B cell (primary cell): ENCODE measurements around the gene STK4. TPM values are rescaled to one million over a fixed set of nuclear protein-coding genes. Genes with fewer than 3 reads are reported as not detected.

Source experiments
- ATAC-seq: fragments of 200-7000 bp; cut with Tn5 transposase; one replicate; pipeline ENCODE4 v1.10.0; 2021; ENCODE audit warnings: low read depth, mild to moderate bottlenecking, moderate number of reproducible peaks, moderate library complexity
- CTCF ChIA-PET: fragments of 350-600 bp; sonication (Branson Sonifier 250); formaldehyde crosslinking; loops from one replicate; lab custom pipeline; 2021; ENCODE audit warnings: antibody characterized with exemption, inconsistent platforms; lab: Charles Lee
- POLR2A ChIA-PET: fragments of 350-600 bp; sonication (Branson Sonifier 250); formaldehyde crosslinking; loops from one replicate; lab custom pipeline; 2021; ENCODE audit warnings: antibody characterized with exemption; lab: Charles Lee
- DNase-seq: peaks from one replicate; pipeline ENCODE4 v3.0.0; 2013
- H2AFZ ChIP-seq: 2 replicates; pipeline ENCODE4 v1.6.1; 2012; ENCODE audit warnings: mild to moderate bottlenecking, low read depth, low read length; ENCODE audit not compliant: insufficient read depth, poor library complexity, severe bottlenecking
- H3K27ac ChIP-seq, 2 donors: 1 replicate in 1 of 2; 2 replicates in 1 of 2; pipeline ENCODE4 v1.5.1; 2012 to 2013; ENCODE audit warnings: low read length in 2 of 2, mild to moderate bottlenecking in 2 of 2, moderate library complexity in 1 of 2
- H3K27me3 ChIP-seq, 4 experiments: fragments of 200-600 bp in 1 of 4; sonication (generic) in 1 of 4; replicated peaks in 1 of 4; 1 replicate in 2 of 4; 2 replicates in 2 of 4; pipeline versions ENCODE4 v1.6.1 to v1.7.0; 2013 to 2016; ENCODE audit warnings: low read length in 3 of 4, mild to moderate bottlenecking in 2 of 4, mixed read lengths in 1 of 4, moderate library complexity in 1 of 4; ENCODE audit not compliant: insufficient read depth in 4 of 4, control insufficient read depth in 3 of 4; ENCODE audit errors: control extremely low read depth in 1 of 4
- H3K36me3 ChIP-seq, 2 experiments: replicated peaks in 1 of 2; 1 replicate in 1 of 2; 2 replicates in 1 of 2; pipeline versions ENCODE4 v1.6.1 to v1.7.1; 2013; ENCODE audit warnings: low read length in 1 of 2; ENCODE audit not compliant: insufficient read depth in 2 of 2, control insufficient read depth in 1 of 2; ENCODE audit errors: control extremely low read depth in 1 of 2, extremely low read depth in 1 of 2
- H3K4me1 ChIP-seq, 2 donors: fragments of 200-600 bp in 1 of 2; sonication (generic) in 1 of 2; 1 replicate in 1 of 2; 2 replicates in 1 of 2; pipeline versions ENCODE4 v1.5.1 to v1.6.1; 2013 to 2017; ENCODE audit warnings: low read length in 2 of 2; ENCODE audit not compliant: control insufficient read depth in 2 of 2, insufficient read depth in 2 of 2
- H3K4me2 ChIP-seq: replicated peaks from 2 replicates; pipeline ENCODE3; 2012; ENCODE audit warnings: mild to moderate bottlenecking, low read depth, low read length; ENCODE audit not compliant: poor library complexity, severe bottlenecking
- H3K4me3 ChIP-seq, 5 experiments: fragments of 200-600 bp in 1 of 5; sonication (generic) in 1 of 5; 1 replicate in 3 of 5; 2 replicates in 2 of 5; pipeline versions ENCODE4 v1.5.1 to v1.7.0; 2011 to 2016; ENCODE audit warnings: low read length in 4 of 5, mild to moderate bottlenecking in 4 of 5, low read depth in 2 of 5, control low read depth in 1 of 5, moderate library complexity in 1 of 5; ENCODE audit not compliant: insufficient read depth in 1 of 5; ENCODE audit errors: control extremely low read depth in 1 of 5, extremely low read depth in 1 of 5
- H3K79me2 ChIP-seq: fragments of 200-600 bp; sonication (generic); one replicate; pipeline ENCODE4 v1.6.0; 2016; ENCODE audit warnings: low read length; ENCODE audit not compliant: control insufficient read depth, insufficient read depth
- H3K9ac ChIP-seq: fragments of 200-600 bp; sonication (generic); 2 replicates; pipeline ENCODE4 v1.6.1; 2017; ENCODE audit warnings: mild to moderate bottlenecking, low read length, moderate library complexity
- H3K9me3 ChIP-seq, 3 donors: one replicate each; pipeline versions ENCODE4 v1.6.1 to v1.7.1; 2013; ENCODE audit warnings: low read length in 2 of 3; ENCODE audit not compliant: control insufficient read depth in 2 of 3, insufficient read depth in 1 of 3; ENCODE audit errors: control extremely low read depth in 1 of 3
- H4K20me1 ChIP-seq: 2 replicates; pipeline ENCODE4 v1.6.0; 2012; ENCODE audit warnings: mild to moderate bottlenecking, low read length; ENCODE audit not compliant: insufficient read depth, control insufficient read depth, poor library complexity, severe bottlenecking
- H3K27ac Mint-ChIP-seq: one replicate; pipeline ENCODE4 v1.8.0; 2021; ENCODE audit warnings: mixed read lengths
- H3K27me3 Mint-ChIP-seq: one replicate; pipeline ENCODE4 v1.8.0; 2021; ENCODE audit warnings: mixed read lengths
- H3K4me1 Mint-ChIP-seq: one replicate; pipeline ENCODE4 v1.8.0; 2021; ENCODE audit warnings: mixed read lengths
- H3K4me3 Mint-ChIP-seq: one replicate; pipeline ENCODE4 v1.8.0; 2021; ENCODE audit warnings: mixed read lengths
- H3K9me3 Mint-ChIP-seq: one replicate; pipeline ENCODE4 v1.8.0; 2022; ENCODE audit warnings: mixed read lengths; ENCODE audit not compliant: insufficient read depth
- EZH2 ChIP-seq: IDR thresholded peaks from 2 replicates; pipeline ENCODE4 v1.6.1; 2012; ENCODE audit warnings: borderline replicate concordance, low read depth, mild to moderate bottlenecking, moderate library complexity, low read length; ENCODE audit not compliant: insufficient read depth, poor library complexity, severe bottlenecking
- WGBS: methylation state at CpG from one replicate; pipeline ENCODE4 v1.1.5; 2013; ENCODE audit warnings: missing lambda C conversion rate; ENCODE audit not compliant: insufficient coverage; 5-methylcytosine and 5-hydroxymethylcytosine counted together
- intact Hi-C: fragments of 100-400 bp; cut with micrococcal nuclease; formaldehyde crosslinking; loops from one replicate; pipeline ENCODE4 v1.10.0; 2022
- polyA plus RNA-seq: library from polyadenylated mRNA; depleted of rRNA; stranded (reverse); fragments of >200 nt; gene quantifications from 2 replicates; pipeline ENCODE4 v1.2.3, GENCODE V29; 2012
- total RNA-seq, 2 donors: library from RNA; stranded (reverse); fragments of 120-200 nt in 1 of 2; gene quantifications; 1 replicate in 1 of 2; 2 replicates in 1 of 2; pipeline versions ENCODE4 v1.2.3 to v1.2.4, GENCODE V29; 2013 to 2022
- TF ChIP-seq, protein P1 (sequence below): fragments of 200-600 bp; IDR thresholded peaks from one replicate; pipeline ENCODE4 v1.8.0; 2022; ENCODE audit warnings: antibody characterized with exemption, mild to moderate bottlenecking

Gene STK4
- total and polyA plus RNA-seq, 2 donors (not counting 1 experiment from before 2014, with no cell fraction given) = 38.9 to 324 TPM

GRCh38 chr20:44969300-44969894, 3.1 kb downstream of the STK4 start:
- H2AFZ ChIP-seq = no peak overlapping the region
- peak overlapping the region; percentile 94 for H3K4me3 Mint-ChIP-seq
- H3K27ac Mint-ChIP-seq = peak overlapping the region; percentile 98
- peak; percentile 50 for DNase-seq
- peaks cover 64% of the 10 kb centered on the region for H3K4me1 Mint-ChIP-seq
- peak overlapping the region in 4 of 5 experiments; percentile 3 to 93 (median 47) for H3K4me3 ChIP-seq
- no peaks in the 10 kb centered on the region for H3K9me3 Mint-ChIP-seq
- no peaks in the 10 kb centered on the region for H3K27me3 ChIP-seq
- no peak for ATAC-seq
- TF ChIP-seq, protein P1, sequence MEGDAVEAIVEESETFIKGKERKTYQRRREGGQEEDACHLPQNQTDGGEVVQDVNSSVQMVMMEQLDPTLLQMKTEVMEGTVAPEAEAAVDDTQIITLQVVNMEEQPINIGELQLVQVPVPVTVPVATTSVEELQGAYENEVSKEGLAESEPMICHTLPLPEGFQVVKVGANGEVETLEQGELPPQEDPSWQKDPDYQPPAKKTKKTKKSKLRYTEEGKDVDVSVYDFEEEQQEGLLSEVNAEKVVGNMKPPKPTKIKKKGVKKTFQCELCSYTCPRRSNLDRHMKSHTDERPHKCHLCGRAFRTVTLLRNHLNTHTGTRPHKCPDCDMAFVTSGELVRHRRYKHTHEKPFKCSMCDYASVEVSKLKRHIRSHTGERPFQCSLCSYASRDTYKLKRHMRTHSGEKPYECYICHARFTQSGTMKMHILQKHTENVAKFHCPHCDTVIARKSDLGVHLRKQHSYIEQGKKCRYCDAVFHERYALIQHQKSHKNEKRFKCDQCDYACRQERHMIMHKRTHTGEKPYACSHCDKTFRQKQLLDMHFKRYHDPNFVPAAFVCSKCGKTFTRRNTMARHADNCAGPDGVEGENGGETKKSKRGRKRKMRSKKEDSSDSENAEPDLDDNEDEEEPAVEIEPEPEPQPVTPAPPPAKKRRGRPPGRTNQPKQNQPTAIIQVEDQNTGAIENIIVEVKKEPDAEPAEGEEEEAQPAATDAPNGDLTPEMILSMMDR = no peak
- no peak for TF ChIP-seq EZH2
- 53% methylated on average over 2 of the region's 3 CpGs for WGBS
- H3K4me2 ChIP-seq = peak overlapping the region; percentile 76
- intact Hi-C loops = loop anchor here (5.0 to 10.0 kb wide), 2 partner anchors 385 to 447 kb away; partner anchors contain the start of genes PKIG and SERINC3
- H4K20me1 ChIP-seq = peaks cover 5% of the 10 kb centered on the region
- H3K4me1 ChIP-seq = peaks cover 49 to 57% of the 10 kb centered on the region in 2 donors
- H3K36me3 ChIP-seq = peaks cover 13 to 31% of the 10 kb centered on the region in 2 experiments
- H3K27me3 Mint-ChIP-seq = no peaks in the 10 kb centered on the region
- POLR2A ChIA-PET = interaction anchor here (0.7 to 5.6 kb wide), 3 partner anchors 9 to 16 kb away, joined by 3 to 43 read pairs (median 7); no protein-coding TSS in a partner anchor
- peaks cover 93% of the 10 kb centered on the region for H3K79me2 ChIP-seq
- CTCF ChIA-PET = interaction anchor here (1.2 kb wide), 2 partner anchors 10 to 13 kb away, joined by 3 to 7 read pairs; no protein-coding TSS in a partner anchor
- H3K9ac ChIP-seq = peak overlapping the region; percentile 84
- peak overlapping the region; percentile 64 to 91 for H3K27ac ChIP-seq
- no peaks in the 10 kb centered on the region for H3K9me3 ChIP-seq
